ENCODE measurements around the gene LRRTM4.

GRCh38 chr2:77310416-77310815 is 211.8 kb downstream of the LRRTM4 start:
- TF ChIP-seq POLR2AphosphoS5 (IDR thresholded peaks at IDR 0.05; ENCODE audit: low read depth, low read length) = no peak
- no peak for TF ChIP-seq POLR2A (IDR thresholded peaks at IDR 0.05; ENCODE audit: low read depth, low read length)
- TF ChIP-seq TAF1 (IDR thresholded peaks at IDR 0.05; ENCODE audit: low read depth, low read length) = no peak
- TF ChIP-seq SPI1 (IDR thresholded peaks at IDR 0.05; ENCODE audit: low read depth, low read length) = no peak
- no peak for TF ChIP-seq POU2F2 (IDR thresholded peaks at IDR 0.05; ENCODE audit: low read depth, low read length)
- TF ChIP-seq PAX5 (IDR thresholded peaks at IDR 0.05; ENCODE audit: insufficient read depth, low read length, severe bottlenecking) = no peak

Data from GM12891 (cell line).